CD8-positive, alpha-beta memory T cell (primary cell): ENCODE measurements around the gene HECA. TPM values are rescaled to one million over a fixed set of nuclear protein-coding genes. Genes with fewer than 3 reads are reported as not detected.
A peak's percentile ranks its signal among the peaks of the same experiment; 100 is the strongest.
"Not testable (repeated sequence)": the region's sequence is repeated elsewhere in the genome, so short reads cannot be mapped to it uniquely, and the experiment has no call there.

ENCODE experiments used
- CTCF ChIA-PET: fragments of 350-600 bp; sonication (Branson Sonifier 250); formaldehyde crosslinking; loops from one replicate; lab custom pipeline; 2021; ENCODE audit warnings: antibody characterized with exemption; lab: Charles Lee
- POLR2A ChIA-PET: fragments of 350-600 bp; sonication (Branson Sonifier 250); formaldehyde crosslinking; loops from one replicate; lab custom pipeline; 2021; ENCODE audit warnings: antibody characterized with exemption; lab: Charles Lee
- DNase-seq, 5 donors: peaks; one replicate each; pipeline versions ENCODE4 v3.0.0 to v3.0.0-alpha.2; 2020 to 2022; ENCODE audit warnings: mixed read lengths in 1 of 5
- H3K27ac ChIP-seq: one replicate; pipeline ENCODE4 v1.7.0; 2013; ENCODE audit warnings: low read depth, mild to moderate bottlenecking, low read length, moderate library complexity
- H3K27me3 ChIP-seq: 2 replicates; pipeline ENCODE4 v1.7.0; 2013; ENCODE audit warnings: low read length, mild to moderate bottlenecking; ENCODE audit not compliant: insufficient read depth, poor library complexity, severe bottlenecking
- H3K36me3 ChIP-seq: 2 replicates; pipeline ENCODE4 v1.7.0; 2013; ENCODE audit warnings: mild to moderate bottlenecking, low read length, moderate library complexity; ENCODE audit not compliant: insufficient read depth
- H3K4me1 ChIP-seq: 2 replicates; pipeline ENCODE4 v1.7.0; 2013; ENCODE audit warnings: mild to moderate bottlenecking, low read length, moderate library complexity; ENCODE audit not compliant: insufficient read depth
- H3K4me3 ChIP-seq: 2 replicates; pipeline ENCODE4 v1.7.0; 2013; ENCODE audit warnings: mild to moderate bottlenecking, low read length
- H3K9me3 ChIP-seq: 2 replicates; pipeline ENCODE4 v1.7.0; 2013; ENCODE audit warnings: mild to moderate bottlenecking, low read length
- H3K27ac Mint-ChIP-seq, 8 donors: one replicate each; pipeline ENCODE4 v1.8.0; 2020 to 2021; ENCODE audit warnings: mixed read lengths in 8 of 8, mild to moderate bottlenecking in 6 of 8, inconsistent platforms in 3 of 8, moderate library complexity in 3 of 8
- H3K27me3 Mint-ChIP-seq, 2 donors: one replicate each; pipeline ENCODE4 v1.8.0; 2020 to 2021; ENCODE audit warnings: mixed read lengths in 2 of 2, mild to moderate bottlenecking in 1 of 2, moderate library complexity in 1 of 2
- H3K36me3 Mint-ChIP-seq, 3 donors: one replicate each; pipeline ENCODE4 v1.8.0; 2020 to 2021; ENCODE audit warnings: mixed read lengths in 3 of 3, inconsistent platforms in 1 of 3, mild to moderate bottlenecking in 1 of 3
- H3K4me1 Mint-ChIP-seq, 3 donors: one replicate each; pipeline ENCODE4 v1.8.0; 2020 to 2021; ENCODE audit warnings: mixed read lengths in 3 of 3, inconsistent platforms in 1 of 3, mild to moderate bottlenecking in 1 of 3
- H3K4me3 Mint-ChIP-seq, 7 donors: one replicate each; pipeline ENCODE4 v1.8.0; 2020 to 2021; ENCODE audit warnings: mixed read lengths in 7 of 7, mild to moderate bottlenecking in 6 of 7, moderate library complexity in 4 of 7, inconsistent platforms in 2 of 7
- H3K9me3 Mint-ChIP-seq, 5 donors: one replicate each; pipeline ENCODE4 v1.8.0; 2020 to 2022; ENCODE audit warnings: mixed read lengths in 5 of 5, mild to moderate bottlenecking in 3 of 5, moderate library complexity in 2 of 5, inconsistent platforms in 1 of 5
- polyA plus RNA-seq: library from polyadenylated mRNA; unstranded; fragments of 300-500 nt; fragmentation: Illumina TruSeq; gene quantifications from one replicate; pipeline ENCODE4 v1.2.3, GENCODE V29; 2021
- total RNA-seq, 2 experiments: library from RNA; stranded (reverse); gene quantifications; one replicate each; pipeline ENCODE4 v1.2.3, GENCODE V29; 2021

The HECA gene
- total and polyA plus RNA-seq, 3 experiments from 2014 or later, result 9.0 to 64.6 (median 63.4) TPM

DNA sequence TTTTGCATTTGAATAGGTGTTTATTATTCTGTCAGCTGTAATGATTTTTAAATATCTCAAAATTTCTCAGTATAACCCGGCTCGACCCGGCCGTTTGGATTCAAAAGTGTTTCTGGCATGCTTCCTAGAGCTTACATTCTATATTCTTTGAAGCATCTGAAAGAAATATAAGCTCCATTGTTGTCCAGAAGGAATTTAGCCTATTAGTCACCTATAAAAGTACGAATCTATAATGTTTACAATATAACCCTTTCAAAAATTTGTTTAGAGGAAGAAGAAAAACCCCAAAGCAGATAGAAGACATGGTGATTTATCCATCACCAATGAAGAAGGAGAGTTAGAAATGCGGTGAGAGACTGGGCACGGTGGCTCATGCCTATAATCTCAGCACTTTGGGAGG, 22.3 kb upstream of the HECA start:
- no peak for DNase-seq
- H3K36me3 ChIP-seq, result no peaks in the 10 kb centered on the region
- no peaks in the 10 kb centered on the region for H3K27me3 ChIP-seq
- CTCF ChIA-PET, result interaction anchor here (0.7 to 4.5 kb wide), 14 partner anchors 13 to 262 kb away, joined by 3 to 20 read pairs (median 4); partner anchors contain the start of genes ABRACL, CITED2 and REPS1
- H3K27ac ChIP-seq, result no peak overlapping the region
- H3K4me1 ChIP-seq, result peaks cover 68% of the 10 kb centered on the region
- Mint-ChIP-seq H3K4me1 (peaks cover 72 to 85% (median 84%) of the 10 kb centered on the region in 3 donors), H3K27ac (peak overlapping the region; percentile 72 to 98 (median 88)), H3K9me3 (peaks cover 0 to 3% (median under 1%) of the 10 kb centered on the region in 5 donors), H3K27me3 (peaks cover 0 to 3% of the 10 kb centered on the region in 2 donors), H3K36me3 (peaks cover 0 to 3% (median 0%) of the 10 kb centered on the region in 3 donors), H3K4me3 (peak overlapping the region; percentile 27 to 73 (median 63))
- no peak overlapping the region for H3K4me3 ChIP-seq
- POLR2A ChIA-PET, result interaction anchor here (0.5 to 1.4 kb wide), 6 partner anchors 25 to 330 kb away, joined by 3 to 14 read pairs (median 4); partner anchors contain the start of gene CITED2
- no peaks in the 10 kb centered on the region for H3K9me3 ChIP-seq

DNA sequence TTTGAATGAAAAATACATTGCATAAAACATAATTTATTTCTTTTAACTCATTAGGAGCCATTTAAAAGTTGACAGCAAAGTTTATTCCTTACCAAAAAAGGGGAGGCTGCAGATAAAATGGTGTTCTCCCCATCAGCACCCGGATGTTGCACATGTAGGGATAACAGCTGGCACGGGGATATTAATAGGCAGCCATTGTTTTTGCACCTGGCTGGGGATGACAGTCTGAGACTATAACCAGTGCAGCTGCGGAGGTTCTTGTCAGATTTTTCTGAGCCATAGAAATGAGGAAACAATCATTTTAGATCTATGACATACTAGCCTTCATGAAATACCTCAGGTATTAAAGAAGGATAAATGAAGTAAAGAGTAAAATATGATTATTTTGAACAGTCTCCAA, 20.1 kb upstream of the HECA start:
- Histone ChIP-seq H3K4me1 (peaks cover 68% of the 10 kb centered on the region), H3K36me3 (no peaks in the 10 kb centered on the region), H3K9me3 (peaks cover 10% of the 10 kb centered on the region), H3K4me3 (no peak overlapping the region), H3K27me3 (no peaks in the 10 kb centered on the region), H3K27ac (no peak overlapping the region)
- H3K9me3 Mint-ChIP-seq, result peaks cover 4 to 20% (median 16%) of the 10 kb centered on the region in 5 donors
- ChIA-PET POLR2A (no interaction called here), CTCF (interaction anchor here (1.1 to 3.0 kb wide), 3 partner anchors 10 to 94 kb away, joined by 3 to 20 read pairs (median 3); no protein-coding TSS in a partner anchor)
- H3K4me3 Mint-ChIP-seq, result no peak overlapping the region
- H3K27ac Mint-ChIP-seq, result peak overlapping the region in 2 of 8 donors; percentile 87 to 98
- DNase-seq, result no peak
- peaks cover 0 to 23% (median 6%) of the 10 kb centered on the region in 3 donors for H3K36me3 Mint-ChIP-seq
- peaks cover 67 to 80% (median 79%) of the 10 kb centered on the region in 3 donors for H3K4me1 Mint-ChIP-seq
- H3K27me3 Mint-ChIP-seq, result peaks cover 0 to 4% of the 10 kb centered on the region in 2 donors

DNA sequence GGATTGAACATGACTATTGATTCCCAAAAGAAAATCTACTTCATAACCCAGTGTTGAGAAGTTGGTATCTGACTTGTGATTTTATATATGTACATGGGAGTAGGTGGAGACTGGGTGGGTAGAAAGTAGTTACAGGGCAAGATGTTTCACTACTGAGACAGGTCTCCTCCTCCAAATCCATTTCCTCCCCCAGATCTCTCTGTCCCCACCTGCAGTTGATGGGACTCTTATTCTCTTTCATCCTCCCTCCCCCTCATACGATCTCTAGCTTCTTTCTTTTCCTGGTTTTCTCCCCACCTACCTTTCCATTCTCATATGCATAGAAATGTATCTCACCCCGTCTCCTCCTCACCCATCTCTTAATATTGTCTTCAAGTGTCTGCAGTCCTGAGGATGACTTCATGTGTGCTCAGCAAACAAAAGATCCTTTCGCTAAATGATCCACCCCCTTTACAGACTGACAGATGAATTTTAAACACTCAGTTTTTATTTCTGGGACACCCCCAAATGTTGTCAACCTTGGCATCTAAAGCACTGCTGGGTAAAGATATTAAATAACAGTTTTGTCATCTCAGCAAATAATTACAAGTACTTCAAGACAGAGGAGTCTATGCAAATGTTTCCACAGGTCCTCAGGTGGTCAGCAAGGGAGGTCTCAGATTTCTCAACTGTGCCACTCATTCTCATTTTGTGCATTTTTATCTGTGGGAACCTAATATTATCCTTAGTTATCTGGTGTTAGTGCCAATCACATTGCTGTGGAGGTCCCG, 18.7 kb upstream of the HECA start:
- DNase-seq, result no peak
- no peak overlapping the region for H3K27ac ChIP-seq
- peaks cover 0 to 4% of the 10 kb centered on the region in 2 donors for H3K27me3 Mint-ChIP-seq
- peaks cover 56% of the 10 kb centered on the region for H3K4me1 ChIP-seq
- H3K36me3 Mint-ChIP-seq, result peaks cover 6 to 34% (median 12%) of the 10 kb centered on the region in 3 donors
- peaks cover 57 to 66% (median 66%) of the 10 kb centered on the region in 3 donors for H3K4me1 Mint-ChIP-seq
- peak overlapping the region in 7 of 8 donors; percentile 1 to 80 (median 31) for H3K27ac Mint-ChIP-seq
- peaks cover 12 to 31% (median 29%) of the 10 kb centered on the region in 5 donors for H3K9me3 Mint-ChIP-seq
- peak overlapping the region in 2 of 7 donors; percentile 4 to 32 for H3K4me3 Mint-ChIP-seq
- H3K36me3 ChIP-seq, result no peaks in the 10 kb centered on the region
- no peak overlapping the region for H3K4me3 ChIP-seq
- POLR2A ChIA-PET, result interaction anchor here (0.5 kb wide), 1 partner anchor 82 kb away, joined by 3 read pairs; no protein-coding TSS in a partner anchor
- H3K9me3 ChIP-seq, result peaks cover 16% of the 10 kb centered on the region
- no peaks in the 10 kb centered on the region for H3K27me3 ChIP-seq
- CTCF ChIA-PET, result interaction anchor here (0.6 to 1.7 kb wide), 4 partner anchors 9 to 253 kb away, joined by 3 to 6 read pairs (median 3); no protein-coding TSS in a partner anchor

DNA sequence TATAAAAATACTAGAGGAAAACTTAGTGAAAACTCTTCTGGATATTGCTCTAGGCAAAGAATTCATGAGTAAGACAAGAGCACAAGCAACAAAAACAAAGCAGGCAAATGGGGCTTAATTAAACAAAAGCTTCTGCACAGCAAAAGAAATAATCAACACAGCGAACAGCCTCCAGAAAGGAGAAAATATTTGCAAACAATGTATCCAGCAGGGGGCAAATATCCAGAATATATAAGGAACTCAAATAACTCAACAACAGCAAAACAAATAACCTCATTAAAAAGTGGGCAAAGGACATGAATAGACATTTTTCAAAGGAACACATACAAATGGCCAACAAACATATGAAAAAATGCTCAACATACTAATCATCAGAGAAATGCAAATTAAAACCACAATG, 17.1 kb upstream of the HECA start:
- Histone ChIP-seq H3K9me3 (peaks cover 16% of the 10 kb centered on the region), H3K4me3 (no peak overlapping the region), H3K27me3 (no peaks in the 10 kb centered on the region), H3K27ac (no peak overlapping the region), H3K36me3 (no peaks in the 10 kb centered on the region), H3K4me1 (peaks cover 40% of the 10 kb centered on the region)
- ChIA-PET POLR2A (no interaction called here), CTCF (interaction anchor here (1.6 to 1.7 kb wide), 2 partner anchors 11 to 252 kb away, joined by 3 to 6 read pairs; no protein-coding TSS in a partner anchor)
- Mint-ChIP-seq H3K4me3 (no peak overlapping the region), H3K27ac (peak overlapping the region in 1 of 8 donors; percentile 41), H3K27me3 (peaks cover 0 to 4% of the 10 kb centered on the region in 2 donors), H3K36me3 (peaks cover 6 to 35% (median 12%) of the 10 kb centered on the region in 3 donors), H3K9me3 (peaks cover 12 to 33% (median 31%) of the 10 kb centered on the region in 5 donors), H3K4me1 (peaks cover 44 to 50% (median 50%) of the 10 kb centered on the region in 3 donors)
- DNase-seq, result no peak

DNA sequence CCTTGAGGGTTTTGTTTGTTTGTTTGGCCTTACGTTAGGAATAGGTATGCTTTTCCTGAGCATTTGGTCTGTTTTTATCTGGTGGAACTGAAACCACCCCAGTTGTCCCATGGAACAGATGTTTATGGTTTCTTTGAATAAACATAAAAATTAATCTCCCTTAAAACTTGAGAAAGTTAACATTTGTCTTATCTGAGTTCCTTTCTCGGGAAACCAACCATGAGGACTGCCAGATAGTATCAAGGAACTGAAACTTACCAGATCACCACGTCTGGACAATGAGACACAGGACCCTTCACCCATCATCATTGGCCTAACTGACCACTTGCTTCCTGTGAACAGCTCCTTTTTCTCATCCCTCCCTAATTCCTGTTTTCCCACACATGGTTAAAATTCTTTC, 15.3 kb upstream of the HECA start:
- H3K4me1 Mint-ChIP-seq, result peaks cover 29 to 39% (median 37%) of the 10 kb centered on the region in 3 donors
- peaks cover 6 to 35% (median 12%) of the 10 kb centered on the region in 3 donors for H3K36me3 Mint-ChIP-seq
- Histone ChIP-seq H3K4me1 (peaks cover 26% of the 10 kb centered on the region), H3K36me3 (no peaks in the 10 kb centered on the region), H3K27me3 (no peaks in the 10 kb centered on the region), H3K9me3 (peaks cover 16% of the 10 kb centered on the region), H3K4me3 (no peak overlapping the region), H3K27ac (no peak overlapping the region)
- peaks cover 0 to 2% of the 10 kb centered on the region in 2 donors for H3K27me3 Mint-ChIP-seq
- peak overlapping the region in 2 of 8 donors; percentile 24 to 43 for H3K27ac Mint-ChIP-seq
- POLR2A ChIA-PET, result no interaction called here
- peaks cover 12 to 33% (median 29%) of the 10 kb centered on the region in 5 donors for H3K9me3 Mint-ChIP-seq
- H3K4me3 Mint-ChIP-seq, result no peak overlapping the region
- CTCF ChIA-PET, result interaction anchor here (1.5 kb wide), 1 partner anchor 99 kb away, joined by 4 read pairs; no protein-coding TSS in a partner anchor
- no peak for DNase-seq

DNA sequence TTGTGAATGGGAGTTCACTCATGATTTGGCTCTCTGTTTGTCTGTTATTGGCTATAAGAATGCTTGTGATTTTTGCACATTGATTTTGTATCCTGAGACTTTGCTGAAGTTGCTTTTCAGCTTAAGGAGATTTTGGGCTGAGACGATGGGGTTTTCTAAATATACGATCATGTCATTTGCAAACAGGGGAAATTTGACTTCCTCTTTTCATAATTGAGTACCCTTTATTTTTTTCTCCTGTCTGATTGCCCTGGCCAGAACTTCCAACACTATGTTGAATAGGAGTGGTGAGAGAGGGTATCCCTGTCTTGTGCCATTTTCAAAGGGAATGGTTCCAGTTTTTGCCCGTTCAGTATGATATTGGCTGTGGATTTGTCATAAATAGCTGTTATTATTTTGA, 12.1 kb upstream of the HECA start:
- Mint-ChIP-seq H3K4me1 (peaks cover 35 to 41% (median 40%) of the 10 kb centered on the region in 3 donors), H3K36me3 (peaks cover 8 to 29% (median 12%) of the 10 kb centered on the region in 3 donors), H3K9me3 (peaks cover 12 to 30% (median 25%) of the 10 kb centered on the region in 5 donors)
- H3K27me3 ChIP-seq, H3K27ac ChIP-seq, DNase-seq, H3K27me3 Mint-ChIP-seq, H3K4me3 Mint-ChIP-seq, POLR2A ChIA-PET, H3K27ac Mint-ChIP-seq, CTCF ChIA-PET, H3K4me3 ChIP-seq, H3K36me3 ChIP-seq: not testable (repeated sequence)
- Histone ChIP-seq H3K9me3 (peaks cover 16% of the 10 kb centered on the region), H3K4me1 (peaks cover 36% of the 10 kb centered on the region)

DNA sequence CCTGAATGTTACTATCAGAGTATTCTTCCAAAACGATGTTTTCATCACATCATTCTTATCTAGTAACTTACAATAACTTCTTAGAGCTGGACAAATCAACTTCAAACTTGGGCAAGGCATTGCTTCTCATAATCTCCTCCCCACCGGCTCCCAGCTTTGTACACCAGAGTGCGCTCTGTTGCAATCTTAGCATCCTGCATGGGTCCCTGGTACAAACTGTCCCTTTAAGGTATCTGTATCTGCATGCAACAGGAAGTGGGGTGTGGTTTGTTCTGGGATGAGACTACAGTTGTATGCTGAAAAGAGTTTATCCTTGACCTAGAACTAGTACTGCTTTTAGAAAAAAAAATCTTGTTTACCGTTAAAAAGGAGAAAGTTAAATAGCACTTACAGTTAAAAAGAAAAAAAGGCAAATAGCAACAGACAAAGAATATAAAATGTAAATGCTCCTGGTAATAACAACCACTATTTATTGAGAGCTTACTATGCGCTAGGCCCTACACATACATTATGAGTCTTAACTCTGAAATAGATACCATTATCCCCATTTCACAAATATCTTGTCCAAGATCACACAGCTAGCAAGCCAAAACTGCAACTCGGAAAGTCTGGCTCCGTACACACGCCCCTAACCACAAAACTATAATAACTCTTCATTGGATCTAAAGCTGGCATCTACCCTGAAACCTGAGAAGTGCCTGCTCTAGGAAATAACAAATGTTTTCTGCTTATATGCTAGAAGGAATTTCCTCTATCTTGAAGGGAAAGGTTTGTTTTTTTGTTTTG, 9.8 kb upstream of the HECA start:
- Histone ChIP-seq H3K4me3 (peak overlapping the region; percentile 35), H3K9me3 (peaks cover 3% of the 10 kb centered on the region), H3K27me3 (no peaks in the 10 kb centered on the region), H3K36me3 (no peaks in the 10 kb centered on the region), H3K27ac (peak overlapping the region; percentile 10), H3K4me1 (peaks cover 49% of the 10 kb centered on the region)
- DNase-seq, result peak; percentile 48 to 88 (median 83)
- Mint-ChIP-seq H3K4me1 (peaks cover 40 to 54% (median 49%) of the 10 kb centered on the region in 3 donors), H3K36me3 (peaks cover 3 to 9% (median 5%) of the 10 kb centered on the region in 3 donors), H3K27ac (peak overlapping the region; percentile 83 to 97 (median 92)), H3K9me3 (peaks cover 4 to 11% (median 8%) of the 10 kb centered on the region in 5 donors), H3K4me3 (peak overlapping the region; percentile 42 to 80 (median 67)), H3K27me3 (no peaks in the 10 kb centered on the region)
- ChIA-PET CTCF (interaction anchor here (0.6 to 2.8 kb wide), 32 partner anchors 9 to 309 kb away, joined by 3 to 29 read pairs (median 4); partner anchors contain the start of genes CITED2, HECA and TXLNB), POLR2A (interaction anchor here (0.6 to 2.1 kb wide), 14 partner anchors 9 to 249 kb away, joined by 3 to 10 read pairs (median 4); partner anchors contain the start of genes CITED2 and TXLNB)
